Osteocyte (in vitro differentiated cells): ENCODE measurements around the gene CLDN34. TPM values are rescaled to one million over a fixed set of nuclear protein-coding genes. Genes with fewer than 3 reads are reported as not detected.

Source experiments
- DNase-seq: peaks from one replicate; pipeline ENCODE4 v3.0.0; 2021; ENCODE audit warnings: mixed read lengths; ENCODE audit not compliant: unreplicated experiment; ENCODE audit errors: extremely low spot score
- H3K27ac Mint-ChIP-seq: one replicate; pipeline ENCODE4 v1.8.0; 2021; ENCODE audit warnings: mild to moderate bottlenecking, mixed read lengths; ENCODE audit not compliant: unreplicated experiment
- H3K27me3 Mint-ChIP-seq: one replicate; pipeline ENCODE4 v1.8.0; 2021; ENCODE audit warnings: mixed read lengths; ENCODE audit not compliant: unreplicated experiment
- H3K36me3 Mint-ChIP-seq: one replicate; pipeline ENCODE4 v1.8.0; 2021; ENCODE audit warnings: mixed read lengths; ENCODE audit not compliant: unreplicated experiment
- H3K4me1 Mint-ChIP-seq: one replicate; pipeline ENCODE4 v1.8.0; 2021; ENCODE audit warnings: mixed read lengths; ENCODE audit not compliant: unreplicated experiment
- H3K4me3 Mint-ChIP-seq: one replicate; pipeline ENCODE4 v1.8.0; 2021; ENCODE audit warnings: mild to moderate bottlenecking, moderate library complexity, mixed read lengths; ENCODE audit not compliant: unreplicated experiment
- H3K9me3 Mint-ChIP-seq: one replicate; pipeline ENCODE4 v1.8.0; 2021; ENCODE audit warnings: mixed read lengths; ENCODE audit not compliant: unreplicated experiment
- total RNA-seq: library from RNA; stranded (reverse); gene quantifications from 2 replicates; pipeline ENCODE4 v1.2.1, GENCODE V29; 2021
- TF ChIP-seq, protein P1 (sequence below): fragments of 200-600 bp; sonication (generic); IDR thresholded peaks from 2 replicates; pipeline ENCODE4 v1.5.0; 2021; ENCODE audit warnings: antibody characterized with exemption, mild to moderate bottlenecking, moderate library complexity

Gene CLDN34
- total RNA-seq, 1 donor from 2014 or later, result 0.59 TPM

DNA sequence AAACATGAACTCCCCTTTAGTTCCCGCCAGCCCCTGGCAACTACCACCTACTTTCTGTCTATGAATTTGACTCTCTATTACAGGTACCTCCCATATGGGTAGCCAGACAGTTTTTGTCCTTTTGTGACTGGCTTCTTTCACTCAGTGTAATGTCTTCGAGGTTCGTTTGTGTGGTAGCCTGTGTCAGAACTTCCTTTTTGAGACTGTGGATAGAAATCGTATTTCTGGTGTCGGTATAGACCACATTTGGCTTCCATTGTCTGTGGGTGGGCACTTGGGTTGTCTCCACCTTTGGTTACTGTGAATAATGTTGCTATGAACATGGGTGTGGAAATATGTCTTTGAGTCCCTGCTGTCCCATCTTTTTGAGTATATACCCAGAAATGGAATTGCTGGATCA is 5.4 kb upstream of the CLDN34 start:
- Mint-ChIP-seq H3K27me3 (no peaks in the 10 kb centered on the region), H3K4me3 (no peak overlapping the region), H3K4me1 (no peaks in the 10 kb centered on the region), H3K9me3 (peaks cover 6% of the 10 kb centered on the region), H3K36me3 (no peaks in the 10 kb centered on the region), H3K27ac (no peak overlapping the region)
- TF ChIP-seq, protein P1, sequence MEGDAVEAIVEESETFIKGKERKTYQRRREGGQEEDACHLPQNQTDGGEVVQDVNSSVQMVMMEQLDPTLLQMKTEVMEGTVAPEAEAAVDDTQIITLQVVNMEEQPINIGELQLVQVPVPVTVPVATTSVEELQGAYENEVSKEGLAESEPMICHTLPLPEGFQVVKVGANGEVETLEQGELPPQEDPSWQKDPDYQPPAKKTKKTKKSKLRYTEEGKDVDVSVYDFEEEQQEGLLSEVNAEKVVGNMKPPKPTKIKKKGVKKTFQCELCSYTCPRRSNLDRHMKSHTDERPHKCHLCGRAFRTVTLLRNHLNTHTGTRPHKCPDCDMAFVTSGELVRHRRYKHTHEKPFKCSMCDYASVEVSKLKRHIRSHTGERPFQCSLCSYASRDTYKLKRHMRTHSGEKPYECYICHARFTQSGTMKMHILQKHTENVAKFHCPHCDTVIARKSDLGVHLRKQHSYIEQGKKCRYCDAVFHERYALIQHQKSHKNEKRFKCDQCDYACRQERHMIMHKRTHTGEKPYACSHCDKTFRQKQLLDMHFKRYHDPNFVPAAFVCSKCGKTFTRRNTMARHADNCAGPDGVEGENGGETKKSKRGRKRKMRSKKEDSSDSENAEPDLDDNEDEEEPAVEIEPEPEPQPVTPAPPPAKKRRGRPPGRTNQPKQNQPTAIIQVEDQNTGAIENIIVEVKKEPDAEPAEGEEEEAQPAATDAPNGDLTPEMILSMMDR, result no peak
- no peak for DNase-seq

- TF ChIP-seq, protein P1, result no peak
- no peak for DNase-seq
- no peak overlapping the region for H3K27ac Mint-ChIP-seq
- H3K4me3 Mint-ChIP-seq, result no peak overlapping the region
- no peaks in the 10 kb centered on the region for H3K36me3 Mint-ChIP-seq
- H3K27me3 Mint-ChIP-seq, result no peaks in the 10 kb centered on the region
- peaks cover 6% of the 10 kb centered on the region for H3K9me3 Mint-ChIP-seq
- no peaks in the 10 kb centered on the region for H3K4me1 Mint-ChIP-seq
These were observed 10.5 kb downstream of the CLDN34 start for GRCh38 chrX:9977635-9978034.

DNA sequence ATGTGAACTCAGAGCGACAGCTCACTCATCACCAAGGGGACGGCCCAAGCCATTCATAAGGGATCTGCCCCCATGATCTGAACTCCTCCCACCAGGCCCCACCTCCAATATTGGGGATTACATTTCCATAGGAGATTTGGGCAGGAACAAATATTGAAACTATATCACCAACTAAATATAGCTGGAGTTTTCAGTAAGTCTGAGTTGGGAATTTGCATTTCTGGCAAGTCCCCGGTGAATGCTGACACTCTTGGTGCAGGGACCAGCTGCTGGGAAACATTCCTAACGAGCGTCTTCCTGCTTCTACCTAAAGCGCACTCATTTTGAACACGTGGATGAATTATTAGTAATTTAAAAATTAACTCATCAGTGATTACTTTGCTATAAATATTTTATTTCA is 13.2 kb downstream of the CLDN34 start:
- no peak overlapping the region for H3K4me3 Mint-ChIP-seq
- H3K9me3 Mint-ChIP-seq, result peaks cover 11% of the 10 kb centered on the region
- TF ChIP-seq, protein P1, result no peak
- no peak for DNase-seq
- no peaks in the 10 kb centered on the region for H3K4me1 Mint-ChIP-seq
- H3K36me3 Mint-ChIP-seq, result no peaks in the 10 kb centered on the region
- no peak overlapping the region for H3K27ac Mint-ChIP-seq
- H3K27me3 Mint-ChIP-seq, result no peaks in the 10 kb centered on the region

- DNase-seq, result no peak
- Mint-ChIP-seq H3K27me3 (no peaks in the 10 kb centered on the region), H3K36me3 (no peaks in the 10 kb centered on the region), H3K4me1 (no peaks in the 10 kb centered on the region), H3K4me3 (no peak overlapping the region), H3K9me3 (peaks cover 11% of the 10 kb centered on the region), H3K27ac (no peak overlapping the region)
- TF ChIP-seq, protein P1, result no peak
These were observed 13.8 kb downstream of the CLDN34 start for GRCh38 chrX:9980927-9981326.

- no peak for DNase-seq
- Mint-ChIP-seq H3K27ac (no peak overlapping the region), H3K36me3 (no peaks in the 10 kb centered on the region), H3K4me1 (no peaks in the 10 kb centered on the region), H3K27me3 (no peaks in the 10 kb centered on the region), H3K4me3 (no peak overlapping the region), H3K9me3 (peaks cover 7% of the 10 kb centered on the region)
- TF ChIP-seq, protein P1, result no peak
These were observed 16.3 kb downstream of the CLDN34 start for GRCh38 chrX:9983441-9983840.
